Right ventricle myocardium superior (tissue), 1 donor: Measurements from ENCODE around the gene CFAP221. TPM values are rescaled to one million over a fixed set of nuclear protein-coding genes. Genes with fewer than 3 reads are reported as not detected.
"Not testable (repeated sequence)": the region's sequence is repeated elsewhere in the genome, so short reads cannot be mapped to it uniquely, and the experiment has no call there.

Experiments
- ATAC-seq: fragments of 200-7000 bp; cut with Tn5 transposase; one replicate; pipeline ENCODE4 v1.9.1; 2020; ENCODE audit warnings: mild to moderate bottlenecking; ENCODE audit not compliant: poor library complexity
- DNase-seq: peaks from one replicate; pipeline ENCODE4 v3.0.0-alpha.2; 2020
- intact Hi-C: fragments of 100-400 bp; cut with DNase I; formaldehyde crosslinking; loops from one replicate; pipeline ENCODE4 v1.11.2; 2022
- total RNA-seq: library from RNA; stranded (reverse); fragmentation: NEBNext Ultra II Directional; extraction: Animal tissue kit (Norgen Biotek cat#: 25700); gene quantifications from one replicate; pipeline ENCODE4 v1.2.1, GENCODE V29; 2021
- donor health status: DM: no; HTN: yes; CAD: no; lungs with severe emphysema.

The CFAP221 gene
- total RNA-seq, 1 donor from 2014 or later = 0.67 TPM

DNA sequence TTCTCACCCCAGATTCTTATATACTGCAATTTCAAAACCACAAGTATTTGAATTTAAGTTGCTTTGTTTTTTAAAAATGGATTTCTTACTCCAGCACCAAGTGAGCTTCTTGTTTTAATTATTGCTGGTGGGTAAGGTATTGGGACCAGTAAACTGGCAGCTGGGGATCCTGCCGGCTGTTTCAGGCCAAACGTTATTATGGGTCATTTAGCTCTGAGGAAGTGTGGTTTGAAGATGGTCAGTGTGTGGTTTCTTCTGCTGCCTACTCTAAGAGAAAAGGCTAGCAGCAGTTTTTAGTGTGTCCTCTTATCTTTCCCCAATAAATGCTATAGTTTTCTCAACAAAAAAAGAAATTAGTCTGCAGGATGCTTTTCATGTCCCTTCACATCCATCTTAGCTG is 30.6 kb downstream of the CFAP221 start:
- no peak for ATAC-seq
- DNase-seq = no peak
- intact Hi-C loops = no loop called here

DNA sequence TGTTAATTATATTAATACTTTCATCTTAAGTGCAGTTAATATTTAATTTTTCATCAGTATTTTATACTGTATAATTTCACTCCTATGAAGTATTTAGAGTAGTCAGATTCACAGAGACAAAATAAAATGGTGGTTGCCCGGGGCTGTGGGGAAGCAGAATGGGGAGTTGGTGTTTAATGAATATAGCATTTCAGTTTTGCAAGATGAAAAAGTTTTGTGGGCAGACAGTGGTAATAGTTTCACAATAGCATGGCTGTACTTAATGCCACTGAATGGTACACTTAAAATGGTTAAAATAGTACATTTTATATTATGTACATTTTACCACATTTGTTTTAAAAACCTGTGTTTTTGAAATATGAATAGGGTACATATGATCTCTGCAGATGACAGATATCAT is 31.2 kb downstream of the CFAP221 start:
- no peak for ATAC-seq
- intact Hi-C loops = no loop called here
- DNase-seq = no peak

DNA sequence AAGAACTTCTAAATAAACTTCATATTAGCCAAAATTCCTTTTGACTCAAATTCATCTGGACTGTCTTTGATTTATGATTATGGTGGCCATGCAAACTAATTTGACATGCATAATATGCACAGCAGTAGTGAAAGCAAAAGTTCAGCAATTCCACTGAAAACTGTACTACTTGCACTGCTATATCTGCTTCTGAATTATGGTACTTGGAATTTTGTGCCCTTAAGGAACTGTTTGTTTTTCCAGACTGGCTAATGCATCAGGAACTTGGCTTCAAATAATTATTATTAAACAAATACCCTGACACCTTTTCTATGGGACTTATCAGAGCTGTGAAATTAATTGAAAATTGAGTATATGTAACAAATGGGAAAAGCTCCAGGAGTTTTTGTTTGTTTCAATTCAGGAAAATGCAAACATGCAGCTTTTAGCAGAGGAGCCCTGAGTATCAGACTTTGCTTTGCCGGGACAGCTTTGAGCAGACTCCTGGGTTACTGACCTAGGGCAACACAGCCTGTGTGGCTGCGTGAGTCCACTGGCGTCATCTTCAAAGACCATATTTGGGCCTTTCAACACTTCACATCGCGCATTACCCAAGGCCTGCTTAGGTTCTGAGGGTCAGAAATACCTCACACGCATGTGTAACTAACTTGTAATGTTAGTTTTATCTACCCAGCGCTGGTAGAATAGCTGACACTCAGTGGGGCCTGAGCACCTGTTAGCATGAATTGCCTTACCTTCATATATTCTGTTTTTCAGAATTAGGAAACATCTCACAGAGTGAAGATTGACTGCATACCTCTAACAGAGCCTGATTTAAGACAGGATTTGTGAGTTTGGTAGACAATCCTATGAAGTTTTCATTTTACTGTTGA is 35.4 kb downstream of the CFAP221 start:
- ATAC-seq = peak; percentile 97
- intact Hi-C loops = no loop called here
- no peak for DNase-seq

DNA sequence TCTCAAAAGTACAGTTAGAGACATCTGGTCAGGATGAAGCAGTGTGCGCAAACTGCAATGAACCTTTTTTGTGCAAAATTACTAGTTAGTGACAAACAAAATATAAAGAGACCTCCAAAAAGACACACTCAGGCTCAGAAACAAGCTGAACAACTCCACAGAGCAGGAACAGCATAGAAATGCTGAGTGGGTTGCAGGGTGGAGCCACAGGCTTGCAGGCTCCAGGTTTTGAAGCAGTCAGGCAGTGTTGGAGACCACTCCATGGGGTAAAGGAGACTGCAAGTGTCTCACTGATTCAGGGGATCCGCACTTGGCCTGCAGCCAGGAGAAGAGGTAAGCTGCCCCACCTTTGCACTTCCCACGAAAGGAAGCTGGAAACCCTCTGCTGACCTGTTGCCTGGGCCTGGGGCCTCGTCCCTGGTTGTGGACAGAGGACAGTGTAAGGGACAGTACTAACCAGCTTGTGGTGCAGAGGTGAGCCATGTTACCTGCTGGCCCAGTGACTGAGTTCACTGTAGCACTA is 36.4 kb downstream of the CFAP221 start:
- DNase-seq = no peak
- no peak for ATAC-seq
- intact Hi-C loops = no loop called here

DNA sequence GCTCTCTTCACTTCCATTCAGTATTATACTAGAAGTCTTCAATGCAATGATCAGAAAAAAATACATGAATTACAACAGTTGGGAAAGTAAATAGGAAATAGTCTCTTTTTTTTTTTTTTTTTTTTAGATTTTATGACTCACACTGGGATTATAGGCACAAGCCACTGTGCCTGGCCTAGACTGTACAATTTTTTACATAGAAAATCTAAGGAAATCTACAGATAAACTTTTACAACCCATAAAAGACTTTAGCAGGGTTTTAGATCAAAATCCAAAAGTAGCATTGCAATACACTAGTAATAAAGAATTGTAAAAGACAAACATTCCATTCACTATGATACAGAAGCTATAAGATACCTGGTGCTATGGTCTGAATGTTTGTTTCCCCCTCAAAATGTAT is 39.0 kb downstream of the CFAP221 start:
- intact Hi-C loops = no loop called here
- ATAC-seq (no peak), DNase-seq (no peak)

DNA sequence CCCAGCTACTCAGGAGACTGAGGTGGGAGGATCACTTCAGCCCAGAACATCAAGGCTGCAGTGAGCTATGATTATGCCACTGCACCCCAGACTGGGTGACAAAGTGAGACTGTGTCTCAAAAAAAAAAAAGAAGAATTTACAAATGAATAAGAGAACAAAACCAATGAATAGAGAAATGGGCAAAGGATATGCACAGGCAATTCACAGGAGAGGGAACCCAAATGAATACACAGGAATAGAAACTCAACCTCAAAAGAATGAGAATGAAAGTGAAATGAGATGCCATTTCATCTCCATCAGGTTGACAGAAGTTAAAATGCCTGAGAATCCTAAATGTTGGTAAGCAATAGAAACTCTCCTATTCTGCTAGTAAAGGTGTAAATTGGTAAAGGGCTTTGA is 40.2 kb downstream of the CFAP221 start:
- ATAC-seq (no peak), DNase-seq (no peak)
- intact Hi-C loops = no loop called here

DNA sequence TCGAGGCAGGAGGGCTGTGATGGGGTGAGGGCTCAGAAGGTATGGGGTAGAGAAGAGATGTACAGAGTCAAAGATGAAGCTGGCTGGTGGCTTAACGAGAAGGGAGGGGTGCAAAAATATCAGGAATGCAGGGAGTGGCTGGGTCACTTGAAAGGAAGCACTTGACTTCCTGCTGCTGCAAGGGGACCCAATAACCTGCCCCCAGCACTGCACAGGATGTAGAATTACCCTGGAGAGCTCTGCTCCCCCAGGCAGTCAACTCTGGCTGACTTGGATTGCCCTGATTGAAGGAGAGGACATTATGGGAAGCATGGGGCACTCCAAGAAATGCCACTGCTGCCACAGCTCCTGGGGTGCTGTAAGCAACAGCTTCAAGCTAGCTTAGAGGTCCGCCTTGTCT is 41.8 kb downstream of the CFAP221 start:
- ATAC-seq = no peak
- intact Hi-C loops = no loop called here
- no peak for DNase-seq

DNA sequence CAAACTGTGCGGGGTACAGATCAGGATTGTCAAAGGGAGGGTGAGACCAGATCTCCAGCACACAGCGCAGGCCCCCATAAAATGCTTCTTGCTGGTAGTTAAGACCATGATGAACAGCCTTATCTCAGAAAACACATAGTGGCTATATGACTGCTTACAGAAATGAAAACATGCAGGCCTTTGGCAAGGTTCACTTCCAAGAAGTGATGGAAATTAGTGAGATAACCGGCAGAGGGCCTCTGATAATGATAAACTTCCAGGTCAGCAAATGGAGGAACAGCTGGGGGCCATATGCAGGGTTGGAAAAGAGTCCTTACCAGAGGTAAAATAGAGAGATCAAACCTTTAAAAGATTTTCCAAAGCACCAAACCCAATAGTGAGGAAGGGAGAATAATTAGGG is 46.6 kb downstream of the CFAP221 start:
- DNase-seq = no peak
- ATAC-seq = no peak
- intact Hi-C loops = no loop called here

DNA sequence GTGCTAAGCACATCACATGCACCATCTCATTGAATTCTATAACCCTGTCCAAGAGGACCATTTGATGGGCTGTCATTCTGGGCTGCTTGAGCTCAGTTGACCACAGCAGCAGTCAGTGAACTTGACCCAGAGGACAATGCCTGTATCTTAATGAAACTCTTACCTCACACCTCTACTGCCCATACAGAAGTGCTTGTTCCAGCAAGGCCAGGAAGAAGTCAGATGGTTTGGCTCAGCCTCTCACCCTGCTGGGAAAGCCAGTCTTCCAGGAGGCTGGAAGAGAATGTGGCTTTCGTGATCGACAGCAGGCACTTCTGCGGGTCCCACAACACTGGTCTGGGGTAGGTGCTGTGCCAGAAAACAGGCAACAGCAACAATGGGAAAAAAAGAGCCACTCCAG is 47.3 kb downstream of the CFAP221 start:
- DNase-seq (no peak), ATAC-seq (peak; percentile 71)
- intact Hi-C loops = no loop called here

DNA sequence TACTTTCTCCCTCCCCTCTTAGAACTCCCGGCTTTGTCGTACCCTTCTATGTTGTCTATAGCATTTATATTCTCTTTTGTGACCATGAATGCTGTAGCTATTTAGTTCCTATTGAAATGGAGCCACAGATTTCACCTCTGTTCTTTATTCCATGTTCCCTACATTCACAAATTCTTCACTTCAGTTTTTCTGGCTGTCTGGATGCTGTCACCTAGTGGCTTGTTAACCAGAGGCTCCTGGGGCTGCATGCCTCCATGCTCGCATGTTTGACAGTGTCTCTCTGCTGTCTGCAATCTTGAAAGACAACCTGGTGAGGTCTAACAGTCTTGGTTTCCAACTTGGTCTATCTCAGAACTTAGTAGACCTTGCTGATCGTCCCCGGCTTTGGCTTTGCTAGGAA is 48.2 kb downstream of the CFAP221 start:
- ATAC-seq (peak; percentile 51), DNase-seq (no peak)
- intact Hi-C loops = no loop called here

DNA sequence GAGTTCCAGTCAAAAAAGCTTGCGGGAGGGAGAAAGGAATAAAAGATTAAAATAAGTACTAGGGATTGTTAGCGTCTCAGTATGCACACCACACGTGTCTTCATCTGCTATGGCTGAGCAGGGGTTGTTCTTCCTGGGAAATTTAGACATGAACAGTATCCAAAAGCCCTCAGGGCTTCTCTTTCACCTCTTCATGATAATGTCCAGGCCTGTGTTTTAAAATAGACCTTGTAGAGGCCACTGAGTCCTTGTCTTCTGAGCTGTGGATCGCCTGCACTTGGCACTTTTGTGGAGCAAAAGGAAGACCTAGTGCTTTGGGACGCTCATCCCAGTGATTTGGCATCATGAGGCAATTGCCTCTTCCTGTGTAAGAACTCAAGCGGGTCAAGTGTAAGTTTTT is 52.4 kb downstream of the CFAP221 start:
- peak; percentile 82 for ATAC-seq
- intact Hi-C loops = no loop called here

DNA sequence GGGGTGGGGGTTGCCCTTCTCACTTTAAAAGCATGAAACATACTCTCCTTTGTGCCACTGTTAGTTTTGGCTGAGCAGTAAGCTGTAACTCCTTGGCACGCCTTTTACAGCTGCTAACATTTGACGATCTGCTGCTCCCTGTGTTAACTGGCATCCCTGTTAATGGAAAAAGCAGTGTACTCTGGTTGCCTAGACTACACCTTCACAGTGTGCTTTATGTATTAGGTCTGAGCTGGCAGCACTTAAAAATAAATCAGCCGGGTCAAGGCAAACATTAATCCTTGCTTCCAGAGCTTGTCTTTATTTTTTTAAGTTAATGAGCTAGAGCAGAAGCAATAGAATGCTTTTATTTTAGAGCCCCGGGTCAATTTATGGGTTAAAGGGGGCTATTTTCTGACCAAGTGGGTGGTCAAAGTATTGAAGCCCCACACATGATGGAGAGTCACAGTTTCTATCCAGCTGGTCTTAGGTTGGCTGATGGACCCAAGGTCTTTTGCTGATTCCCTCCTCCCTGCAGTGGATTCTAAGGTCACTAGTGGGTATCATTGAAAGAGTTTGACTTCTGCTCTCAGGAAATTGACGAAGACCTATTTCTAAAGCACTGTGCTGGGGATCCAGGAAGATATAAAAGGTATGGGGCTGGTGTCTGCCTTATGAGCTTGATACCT is 54.5 kb downstream of the CFAP221 start:
- intact Hi-C loops = no loop called here
- no peak for DNase-seq
- peak; percentile 86 for ATAC-seq

More for the DNA sequence above, 52.4 kb downstream of the CFAP221 start:
- DNase-seq = no peak

DNA sequence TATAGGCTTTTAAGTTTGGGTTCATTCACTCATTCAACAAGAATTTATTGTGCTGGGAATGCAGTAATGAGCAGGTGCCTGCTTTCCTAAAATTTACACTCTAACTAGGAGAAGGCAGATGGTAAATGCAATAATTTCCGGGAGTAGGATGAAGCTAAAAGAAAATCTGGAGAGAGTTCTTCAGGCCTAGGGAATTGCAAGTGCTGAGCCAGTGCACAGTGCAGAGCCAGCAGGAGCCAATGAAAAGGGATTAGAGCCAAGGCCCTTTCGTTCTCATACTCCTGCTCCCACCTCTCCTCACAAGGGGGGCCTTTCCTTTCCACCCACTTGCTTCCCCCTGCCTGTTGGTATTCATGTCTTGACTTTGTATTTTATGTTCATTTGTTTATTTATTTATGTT is 55.1 kb downstream of the CFAP221 start:
- DNase-seq (no peak), ATAC-seq (peak; percentile 39)
- intact Hi-C loops = no loop called here

DNA sequence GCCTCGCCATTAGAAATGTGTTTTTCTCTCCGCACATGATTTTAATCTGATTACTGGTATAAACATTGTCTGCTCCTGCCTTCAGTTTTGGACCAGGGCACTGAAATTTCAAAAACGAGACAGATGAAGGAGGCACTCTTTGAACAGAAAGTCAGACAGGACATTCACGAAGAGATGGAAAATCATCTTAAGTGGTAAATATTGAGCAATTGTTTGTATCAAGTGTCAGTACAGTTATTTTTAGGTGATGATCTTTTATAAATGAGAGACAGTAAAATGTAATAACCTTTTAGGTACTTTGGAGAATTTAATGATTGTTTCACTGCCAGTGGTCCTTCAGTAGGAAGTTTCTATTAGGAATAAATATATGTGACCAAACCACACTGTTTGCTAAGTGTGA is 60.8 kb downstream of the CFAP221 start:
- DNase-seq (no peak), ATAC-seq (no peak)
- intact Hi-C loops = no loop called here

DNA sequence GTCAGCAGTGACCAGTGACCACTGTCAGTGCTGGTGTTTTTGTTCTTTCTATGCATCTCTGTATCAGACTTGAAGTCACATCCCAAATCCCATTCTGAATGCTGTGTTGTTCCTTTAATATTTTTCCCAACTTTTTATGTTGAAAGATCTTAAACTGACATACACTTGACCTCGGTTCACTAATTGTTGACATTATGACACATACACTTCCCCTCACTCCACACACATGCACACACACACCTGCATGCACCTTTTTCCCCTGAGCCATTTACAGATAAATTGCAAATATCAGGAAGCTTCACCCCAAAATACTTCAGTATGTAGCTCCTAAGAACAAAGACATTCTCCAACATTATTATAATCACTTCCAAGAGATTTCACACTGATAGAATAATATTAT is 62.4 kb downstream of the CFAP221 start:
- intact Hi-C loops = no loop called here
- no peak for ATAC-seq
- no peak for DNase-seq

DNA sequence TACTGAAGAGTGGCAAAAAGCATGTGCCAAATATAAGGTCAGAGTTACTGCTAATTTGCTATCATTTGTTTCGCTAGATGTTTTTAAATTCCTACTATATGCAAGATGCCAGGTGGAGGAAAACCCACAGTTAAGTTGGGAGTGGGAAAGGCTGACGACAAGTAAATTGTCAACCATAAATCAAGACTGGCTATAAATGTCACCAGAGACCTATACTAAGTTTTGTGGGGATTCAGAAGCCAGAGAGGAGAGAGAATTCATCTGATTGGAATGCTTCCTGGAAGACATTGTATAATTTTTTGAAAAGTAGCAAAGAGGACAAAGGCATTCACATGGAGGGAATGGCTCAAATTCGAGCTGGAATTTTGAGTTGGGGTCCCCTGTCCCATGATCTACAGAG is 64.3 kb downstream of the CFAP221 start:
- no peak for ATAC-seq
- DNase-seq = no peak
- intact Hi-C loops = no loop called here

DNA sequence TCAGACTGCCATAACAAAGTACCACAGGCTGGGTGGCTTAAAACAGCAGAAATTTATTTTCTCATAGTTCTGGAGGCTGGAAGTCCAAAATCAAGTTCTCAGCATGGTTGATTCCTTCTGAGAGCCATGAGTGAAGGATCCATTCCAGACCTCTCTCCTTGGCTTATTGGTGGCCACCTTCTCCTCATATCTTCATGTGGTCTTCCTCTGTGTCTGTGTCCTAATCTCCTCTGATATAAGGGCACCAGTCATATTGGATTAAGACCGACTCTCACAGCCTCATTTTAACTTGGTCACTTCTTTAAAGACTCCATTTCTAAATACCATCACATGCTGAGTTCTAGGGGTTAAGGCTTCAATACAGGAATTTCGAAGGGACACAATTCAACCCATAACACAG is 65.1 kb downstream of the CFAP221 start:
- intact Hi-C loops = no loop called here
- DNase-seq (no peak), ATAC-seq (no peak)

DNA sequence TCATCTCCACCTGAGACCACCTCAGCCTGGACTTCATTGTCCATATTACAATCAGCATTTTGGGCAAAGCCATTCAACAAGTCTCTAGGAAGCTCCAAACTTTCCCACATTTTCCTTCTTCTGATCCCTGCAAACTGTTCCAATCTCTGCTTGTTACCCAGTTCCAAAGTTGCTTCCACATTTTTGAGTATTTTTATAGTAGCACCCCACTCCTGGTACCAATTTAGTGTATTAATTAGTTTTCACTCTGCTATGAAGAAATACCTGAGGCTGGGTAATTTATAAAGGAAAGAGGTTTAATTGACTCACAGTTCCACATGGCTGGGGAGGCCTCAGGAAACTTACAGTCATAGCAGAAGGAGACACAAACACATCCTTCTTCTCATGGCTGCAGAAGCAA is 69.9 kb downstream of the CFAP221 start:
- DNase-seq, ATAC-seq, intact Hi-C loops: not testable (repeated sequence)

DNA sequence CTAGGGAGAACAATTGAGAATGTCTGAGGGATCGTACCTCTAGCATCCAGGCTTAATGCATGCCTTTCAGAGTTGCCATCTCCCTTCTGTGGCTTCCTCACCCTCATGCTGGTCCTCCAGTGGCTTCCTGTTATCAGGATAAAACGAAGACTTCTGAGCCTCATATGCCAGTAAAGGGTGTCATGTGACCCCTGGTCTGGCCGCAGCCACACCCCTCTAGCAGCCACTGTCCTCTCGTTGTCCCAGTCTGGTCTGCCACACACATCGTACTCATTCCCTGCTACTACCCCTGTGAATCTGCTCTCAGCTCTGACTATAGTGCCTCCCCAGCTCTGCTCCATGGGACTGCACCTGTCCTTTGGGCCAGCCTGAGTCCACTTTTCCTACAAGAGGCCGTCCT is 72.2 kb downstream of the CFAP221 start:
- DNase-seq = no peak
- peak; percentile 38 for ATAC-seq
- intact Hi-C loops = no loop called here

DNA sequence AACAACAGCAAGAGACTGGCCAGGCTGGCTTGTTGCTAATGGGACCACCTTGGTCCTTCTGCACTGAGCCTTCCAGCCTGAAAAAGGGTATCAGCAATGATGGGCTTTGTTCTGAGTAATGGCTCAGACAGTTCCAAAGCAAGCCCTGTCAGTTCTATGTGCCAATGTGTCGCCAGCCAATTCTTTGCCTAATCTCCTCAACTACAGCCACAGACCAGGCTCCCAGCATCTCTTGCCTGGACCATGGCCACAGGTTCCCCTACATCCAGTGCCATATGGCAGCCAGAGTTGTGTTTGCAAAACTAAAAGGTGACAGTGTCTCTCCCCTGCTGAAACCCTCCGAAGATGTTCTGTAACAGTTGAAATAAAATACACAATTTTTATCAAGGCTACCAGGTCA is 73.2 kb downstream of the CFAP221 start:
- DNase-seq = no peak
- peak; percentile 53 for ATAC-seq
- intact Hi-C loops = no loop called here
